Thyroid gland (tissue), 4 donors: ENCODE results near the gene IPPK. TPM values are rescaled to one million over a fixed set of nuclear protein-coding genes. Genes with fewer than 3 reads are reported as not detected.

ENCODE experiments used
- DNase-seq, 2 donors: peaks; one replicate each; pipeline ENCODE4 v3.0.0-alpha.2; 2019
- H3K27ac ChIP-seq, 3 donors: fragments of 200-600 bp; sonication (generic); 1 replicate in 2 of 3; 2 replicates in 1 of 3; pipeline ENCODE4 v1.5.1; 2016 to 2019; ENCODE audit warnings: mild to moderate bottlenecking in 1 of 3, moderate library complexity in 1 of 3
- H3K27me3 ChIP-seq: fragments of 200-600 bp; sonication (generic); one replicate; pipeline ENCODE4 v1.5.1; 2019
- H3K36me3 ChIP-seq, 2 donors: fragments of 200-600 bp; sonication (generic); one replicate each; pipeline ENCODE4 v1.5.1; 2016 to 2019
- H3K4me1 ChIP-seq, 2 donors: fragments of 200-600 bp; sonication (generic); one replicate each; pipeline ENCODE4 v1.5.1; 2017 to 2019
- H3K4me3 ChIP-seq, 3 donors: fragments of 200-600 bp; sonication (generic); replicated peaks in 1 of 3; 1 replicate in 2 of 3; 2 replicates in 1 of 3; pipeline ENCODE4 v1.5.1; 2016; ENCODE audit warnings: mild to moderate bottlenecking in 1 of 3
- H3K9me3 ChIP-seq: fragments of 200-600 bp; sonication (generic); one replicate; pipeline ENCODE4 v1.5.1; 2017
- POLR2A ChIP-seq, 2 donors: fragments of 450-650 bp; IDR thresholded peaks; one replicate each; pipeline ENCODE4 v1.6.1; 2017; ENCODE audit warnings: antibody characterized with exemption in 2 of 2, mild to moderate bottlenecking in 2 of 2, moderate library complexity in 1 of 2
- WGBS, 2 donors: methylation state at CpG; one replicate each; pipeline ENCODE4 v1.1.5; 2017; 5-methylcytosine and 5-hydroxymethylcytosine counted together
- intact Hi-C: fragments of 100-400 bp; cut with DNase I; formaldehyde crosslinking; loops from one replicate; pipeline ENCODE4 v1.15.1; 2023
- total RNA-seq, 4 donors: library from RNA; depleted of rRNA; stranded (reverse); fragments of >200 nt; gene quantifications; one replicate each; pipeline ENCODE4 v1.2.3, GENCODE V29; 2016
- TF ChIP-seq, protein P1 (sequence below), 6 experiments: fragments of 200-600 bp in 3 of 6; fragments of 450-650 bp in 3 of 6; sonication (generic) in 3 of 6; IDR thresholded peaks; one replicate each; pipeline ENCODE4 v1.5.1; 2016 to 2019; ENCODE audit warnings: antibody characterized with exemption in 6 of 6, mild to moderate bottlenecking in 2 of 6, inconsistent platforms in 1 of 6, moderate library complexity in 1 of 6

Gene IPPK
- total RNA-seq, 4 donors from 2014 or later: 6.3 to 12.2 (median 10.2) TPM

- Histone ChIP-seq H3K27me3 (no peaks in the 10 kb centered on the region), H3K4me1 (no peaks in the 10 kb centered on the region), H3K36me3 (peaks cover 6 to 8% of the 10 kb centered on the region in 2 donors), H3K27ac (no peak overlapping the region), H3K9me3 (no peaks in the 10 kb centered on the region), H3K4me3 (no peak overlapping the region)
- intact Hi-C loops: no loop called here
- no peak for DNase-seq
- TF ChIP-seq POLR2A (IDR thresholded peaks at IDR 0.05): no peak
- TF ChIP-seq, protein P1, sequence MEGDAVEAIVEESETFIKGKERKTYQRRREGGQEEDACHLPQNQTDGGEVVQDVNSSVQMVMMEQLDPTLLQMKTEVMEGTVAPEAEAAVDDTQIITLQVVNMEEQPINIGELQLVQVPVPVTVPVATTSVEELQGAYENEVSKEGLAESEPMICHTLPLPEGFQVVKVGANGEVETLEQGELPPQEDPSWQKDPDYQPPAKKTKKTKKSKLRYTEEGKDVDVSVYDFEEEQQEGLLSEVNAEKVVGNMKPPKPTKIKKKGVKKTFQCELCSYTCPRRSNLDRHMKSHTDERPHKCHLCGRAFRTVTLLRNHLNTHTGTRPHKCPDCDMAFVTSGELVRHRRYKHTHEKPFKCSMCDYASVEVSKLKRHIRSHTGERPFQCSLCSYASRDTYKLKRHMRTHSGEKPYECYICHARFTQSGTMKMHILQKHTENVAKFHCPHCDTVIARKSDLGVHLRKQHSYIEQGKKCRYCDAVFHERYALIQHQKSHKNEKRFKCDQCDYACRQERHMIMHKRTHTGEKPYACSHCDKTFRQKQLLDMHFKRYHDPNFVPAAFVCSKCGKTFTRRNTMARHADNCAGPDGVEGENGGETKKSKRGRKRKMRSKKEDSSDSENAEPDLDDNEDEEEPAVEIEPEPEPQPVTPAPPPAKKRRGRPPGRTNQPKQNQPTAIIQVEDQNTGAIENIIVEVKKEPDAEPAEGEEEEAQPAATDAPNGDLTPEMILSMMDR (IDR thresholded peaks at IDR 0.05): no peak
- WGBS, 2 donors: 92 to 96% methylated on average over 13 to 17 of the region's 17 CpGs
Measured at GRCh38 chr9:92657296-92658094, 12.4 kb downstream of the IPPK start.

DNA sequence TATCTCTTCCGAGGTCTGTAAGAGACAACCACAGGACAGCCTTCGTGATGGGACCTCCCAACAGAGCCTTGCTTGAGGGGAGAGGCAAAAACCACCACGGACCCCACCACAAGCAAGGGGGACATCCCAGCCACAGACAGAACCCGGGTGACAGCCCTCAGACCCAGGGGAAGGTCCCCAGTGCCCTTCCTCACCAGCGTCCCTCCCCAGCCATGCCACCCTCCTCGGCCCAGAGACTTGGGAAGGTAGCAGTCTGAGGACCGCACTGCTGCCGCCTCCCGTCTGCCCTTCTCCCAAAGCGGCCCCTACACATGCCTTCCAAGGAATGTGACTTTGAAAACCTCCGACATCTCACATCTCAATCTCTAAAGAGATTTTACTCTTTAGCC, 13.4 kb downstream of the IPPK start:
- 94 to 95% methylated on average over 10 to 11 of the region's 11 CpGs for whole genome bisulfite sequencing, 2 donors
- intact Hi-C loops: no loop called here
- no peak for DNase-seq
- no peaks in the 10 kb centered on the region for H3K27me3 ChIP-seq
- H3K9me3 ChIP-seq: no peaks in the 10 kb centered on the region
- H3K27ac ChIP-seq: no peak overlapping the region
- peaks cover 6 to 8% of the 10 kb centered on the region in 2 donors for H3K36me3 ChIP-seq
- no peak overlapping the region for H3K4me3 ChIP-seq
- no peaks in the 10 kb centered on the region for H3K4me1 ChIP-seq
- TF ChIP-seq, protein P1 (IDR thresholded peaks at IDR 0.05): no peak
- no peak for TF ChIP-seq POLR2A (IDR thresholded peaks at IDR 0.05)

DNA sequence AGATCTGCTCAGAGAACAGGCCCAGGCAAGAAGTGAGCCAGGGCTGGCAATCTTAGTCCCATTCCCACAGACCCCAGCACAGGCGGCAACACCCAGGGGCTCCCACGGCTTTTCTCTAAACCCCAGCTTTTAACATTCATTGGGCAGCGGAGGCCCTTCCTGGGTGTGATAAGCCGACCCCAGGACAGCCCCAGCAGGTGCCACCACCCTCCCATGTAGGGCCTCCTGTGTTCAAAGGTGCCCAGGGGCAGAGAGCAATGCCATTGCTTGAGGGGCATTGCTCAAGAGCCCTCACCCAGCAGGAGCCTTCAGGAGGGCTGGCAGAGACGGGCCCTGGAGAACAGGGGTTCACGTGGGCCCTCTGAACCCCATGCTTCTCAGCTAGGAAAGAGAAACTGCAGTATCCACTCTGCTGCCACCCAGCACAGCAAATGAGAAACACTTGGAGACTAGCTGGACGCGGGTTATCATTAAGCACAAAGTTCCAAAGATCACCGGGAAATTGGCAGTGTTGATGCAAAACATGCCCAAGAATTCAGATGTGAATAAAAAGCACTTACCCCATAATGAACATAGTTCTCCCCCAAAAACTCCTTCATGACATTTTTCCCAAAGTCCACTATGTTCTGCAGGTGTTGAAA, 13.9 kb downstream of the IPPK start:
- TF ChIP-seq, protein P1 (IDR thresholded peaks at IDR 0.05): no peak
- no peak for TF ChIP-seq POLR2A (IDR thresholded peaks at IDR 0.05)
- Histone ChIP-seq H3K4me3 (no peak overlapping the region), H3K36me3 (peaks cover 6 to 8% of the 10 kb centered on the region in 2 donors), H3K27me3 (no peaks in the 10 kb centered on the region), H3K4me1 (no peaks in the 10 kb centered on the region), H3K27ac (no peak overlapping the region), H3K9me3 (no peaks in the 10 kb centered on the region)
- 93 to 94% methylated on average over 7 to 8 of the region's 9 CpGs for WGBS, 2 donors
- DNase-seq: no peak
- intact Hi-C loops: no loop called here

DNA sequence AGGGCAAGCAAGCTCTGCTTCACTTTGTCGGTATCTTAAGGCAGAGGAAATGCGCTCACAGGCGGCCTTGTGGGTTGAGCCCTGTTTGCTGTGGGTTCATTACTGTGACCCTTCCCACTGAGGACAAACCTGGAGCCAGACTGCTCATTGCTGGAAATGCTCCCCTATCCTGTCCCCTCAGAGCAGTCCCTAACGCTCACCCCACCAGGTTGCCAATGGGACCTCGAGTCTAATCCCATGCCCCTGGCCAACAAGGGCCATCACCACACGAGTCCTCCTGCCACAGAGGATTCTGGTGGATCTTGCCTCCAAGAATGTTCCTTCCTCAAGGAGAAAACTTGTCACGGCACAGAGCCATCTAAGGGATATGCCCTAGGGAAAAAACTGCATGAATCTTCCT, 14.6 kb downstream of the IPPK start:
- Histone ChIP-seq H3K27me3 (no peaks in the 10 kb centered on the region), H3K4me1 (no peaks in the 10 kb centered on the region), H3K36me3 (peaks cover 6 to 8% of the 10 kb centered on the region in 2 donors), H3K9me3 (no peaks in the 10 kb centered on the region), H3K4me3 (no peak overlapping the region), H3K27ac (no peak overlapping the region)
- TF ChIP-seq, protein P1 (IDR thresholded peaks at IDR 0.05): no peak
- TF ChIP-seq POLR2A (IDR thresholded peaks at IDR 0.05): no peak
- DNase-seq: no peak
- intact Hi-C loops: no loop called here
- 93 to 96% methylated on average over 4 to 6 of the region's 7 CpGs for WGBS, 2 donors
